ENCODE measurements around the gene DDX11.
"Not testable (repeated sequence)": the region's sequence is repeated elsewhere in the genome, so short reads cannot be mapped to it uniquely, and the experiment has no call there.

DNA sequence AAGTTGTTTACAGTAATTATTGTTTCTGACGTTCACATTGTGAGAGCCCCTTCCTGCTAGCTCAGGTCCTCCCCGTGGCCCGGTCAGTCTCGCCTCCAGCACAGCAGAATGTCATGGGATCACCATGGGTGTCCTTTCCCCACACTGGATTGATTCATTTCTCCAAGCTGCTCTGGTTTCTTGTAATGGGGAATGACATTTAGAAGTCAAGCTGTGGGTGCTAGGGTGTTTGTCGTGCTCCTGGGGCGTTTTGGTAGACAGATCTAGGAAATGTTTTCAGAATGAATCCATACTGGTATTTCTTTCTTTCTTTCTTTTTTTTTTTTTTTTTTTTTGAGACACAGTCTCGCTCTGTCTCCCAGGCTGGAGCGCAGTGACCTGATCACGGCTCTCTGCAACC is 25.1 kb downstream of the DDX11 start:
- TF ChIP-seq, protein P1, sequence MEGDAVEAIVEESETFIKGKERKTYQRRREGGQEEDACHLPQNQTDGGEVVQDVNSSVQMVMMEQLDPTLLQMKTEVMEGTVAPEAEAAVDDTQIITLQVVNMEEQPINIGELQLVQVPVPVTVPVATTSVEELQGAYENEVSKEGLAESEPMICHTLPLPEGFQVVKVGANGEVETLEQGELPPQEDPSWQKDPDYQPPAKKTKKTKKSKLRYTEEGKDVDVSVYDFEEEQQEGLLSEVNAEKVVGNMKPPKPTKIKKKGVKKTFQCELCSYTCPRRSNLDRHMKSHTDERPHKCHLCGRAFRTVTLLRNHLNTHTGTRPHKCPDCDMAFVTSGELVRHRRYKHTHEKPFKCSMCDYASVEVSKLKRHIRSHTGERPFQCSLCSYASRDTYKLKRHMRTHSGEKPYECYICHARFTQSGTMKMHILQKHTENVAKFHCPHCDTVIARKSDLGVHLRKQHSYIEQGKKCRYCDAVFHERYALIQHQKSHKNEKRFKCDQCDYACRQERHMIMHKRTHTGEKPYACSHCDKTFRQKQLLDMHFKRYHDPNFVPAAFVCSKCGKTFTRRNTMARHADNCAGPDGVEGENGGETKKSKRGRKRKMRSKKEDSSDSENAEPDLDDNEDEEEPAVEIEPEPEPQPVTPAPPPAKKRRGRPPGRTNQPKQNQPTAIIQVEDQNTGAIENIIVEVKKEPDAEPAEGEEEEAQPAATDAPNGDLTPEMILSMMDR (IDR thresholded peaks at IDR 0.05; ENCODE audit: insufficient read depth, low read length) = not testable (repeated sequence)
- TF ChIP-seq SPI1 (IDR thresholded peaks at IDR 0.05; ENCODE audit: borderline replicate concordance, low read depth) = not testable (repeated sequence)

Measured in HL-60 (cell line).